GM19397 (cell line): ENCODE measurements around the gene UQCC5.
A peak's percentile ranks its signal among the peaks of the same experiment; 100 is the strongest.

Experiments used
- ATAC-seq: cut with Tn5 transposase; IDR thresholded peaks from one replicate; pipeline ENCODE4 v1.9.1; 2021; ENCODE audit warnings: mild to moderate bottlenecking, moderate library complexity; ENCODE audit not compliant: unreplicated experiment

Gene UQCC5

DNA sequence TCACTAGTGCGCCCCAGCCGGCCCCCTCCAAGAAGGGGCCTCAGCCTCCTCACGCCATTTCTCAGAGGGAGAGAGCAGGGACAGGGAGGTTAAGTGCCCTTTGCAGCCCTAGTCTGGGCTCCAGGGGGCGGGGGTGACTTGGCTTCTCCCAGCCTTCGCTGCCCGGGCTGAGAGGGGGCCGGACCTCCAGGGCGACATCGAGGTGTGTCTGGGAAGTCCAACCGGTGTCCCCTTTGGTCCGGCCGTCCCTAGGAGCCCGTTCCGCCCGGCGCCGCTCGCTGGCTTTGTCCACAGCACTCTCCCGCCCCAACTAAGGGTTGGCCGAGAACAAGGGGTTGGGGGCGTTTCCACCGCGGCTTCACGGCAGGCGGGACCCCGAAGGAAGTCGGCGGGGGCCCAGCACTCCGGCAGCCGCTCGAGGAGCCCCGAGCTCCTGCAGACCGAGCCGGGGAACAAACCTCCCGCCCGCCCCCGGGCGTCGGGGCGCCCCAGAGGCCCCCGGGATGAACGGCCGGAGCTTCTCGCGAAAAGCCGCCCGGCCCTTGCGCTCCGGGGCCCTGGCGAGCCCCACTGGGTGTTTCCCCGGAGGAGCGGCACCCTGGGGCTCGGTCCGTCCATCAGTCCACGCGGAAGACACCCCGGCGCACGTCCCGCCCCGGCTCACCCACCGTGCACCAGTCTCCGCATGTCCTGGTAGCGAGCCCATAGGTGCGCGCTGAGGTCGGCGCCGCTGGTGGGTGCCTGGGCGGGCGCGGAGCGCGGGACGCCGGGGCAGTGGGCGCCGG, 3.4 kb upstream of the UQCC5 start:
- peak; percentile 4 for ATAC-seq

DNA sequence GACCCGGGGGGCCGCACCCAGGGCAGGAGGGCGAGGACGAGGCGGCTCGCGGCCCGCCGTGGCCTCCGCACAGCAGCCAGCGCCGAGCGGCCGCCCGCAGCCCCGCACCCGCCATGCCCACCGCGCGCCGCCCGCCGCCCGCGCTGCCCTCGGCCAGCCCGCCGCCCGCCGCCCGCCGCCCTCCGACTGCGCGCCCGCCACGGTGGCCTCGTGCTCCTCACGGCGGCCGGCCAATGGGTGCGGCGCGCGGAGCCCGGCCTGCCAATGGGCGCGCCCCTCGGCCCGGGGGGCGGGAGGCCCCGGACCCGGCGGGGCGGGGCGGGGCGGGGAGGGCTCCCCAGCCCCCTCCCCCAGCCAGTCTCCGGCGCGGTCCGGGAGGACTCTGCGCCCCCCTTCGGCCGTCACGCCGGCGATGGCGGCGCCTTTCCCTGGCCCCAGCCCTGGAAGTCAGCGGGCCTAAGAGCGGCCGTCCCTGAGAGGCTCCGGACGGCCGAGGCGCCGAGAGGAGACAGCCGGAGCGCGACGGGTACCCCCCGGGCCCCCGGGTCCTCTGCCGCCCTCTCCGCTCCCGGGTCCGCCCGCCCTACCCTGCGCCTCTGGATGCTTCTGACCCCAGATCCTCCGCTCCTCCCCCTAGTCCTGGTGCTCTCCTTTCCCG, 2.7 kb upstream of the UQCC5 start, which contains the start of gene NT5DC2:
NT5DC2 (minus strand) TSS at position 235 of the 658 bp plus-strand sequence; CDS start at position 115, 120 bp downstream.
- ATAC-seq = peak; percentile 31

DNA sequence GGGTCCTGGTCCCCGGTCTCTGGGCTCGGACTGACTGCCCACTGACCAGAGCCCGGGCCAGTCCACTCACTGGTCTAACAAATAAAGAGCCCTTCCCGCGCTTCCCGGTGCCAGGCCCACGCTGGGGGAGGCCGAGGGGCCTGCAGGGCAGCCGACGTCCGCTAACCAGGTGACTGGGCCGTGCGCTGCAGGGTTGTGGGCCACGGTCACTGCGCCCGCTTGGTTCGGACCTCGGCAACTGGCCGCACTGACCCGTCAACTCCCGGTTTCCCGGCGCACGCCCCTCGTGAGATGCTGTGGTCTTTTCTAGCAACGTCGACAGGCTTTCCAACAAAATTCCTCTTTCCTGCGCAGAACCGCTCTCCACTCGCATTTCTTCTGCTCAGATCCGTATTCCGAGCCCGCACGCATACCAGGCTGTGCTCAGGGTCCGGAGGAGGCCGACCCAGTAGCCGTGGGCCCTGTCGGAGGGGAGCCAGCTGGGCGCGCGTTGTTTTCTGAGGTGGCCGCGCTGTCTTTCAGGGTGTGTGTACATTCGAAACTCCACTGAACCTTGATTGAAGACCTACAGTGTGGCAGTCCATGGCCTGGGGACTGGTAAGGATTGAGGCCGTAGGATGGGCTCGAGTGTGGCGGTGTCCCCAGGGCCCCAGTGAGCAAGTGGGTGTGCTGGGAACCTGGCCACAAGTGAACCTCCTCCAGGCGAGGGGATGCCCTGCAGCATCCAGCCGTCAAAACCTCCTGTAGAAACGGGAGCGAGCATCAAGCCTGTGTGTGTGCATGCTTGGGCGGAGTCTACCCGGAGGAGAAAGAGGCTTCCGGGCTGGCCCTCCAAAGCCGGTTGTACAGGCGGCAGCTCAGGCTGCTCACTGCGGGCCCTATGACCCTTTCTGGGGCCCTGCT, 1.9 kb upstream of the UQCC5 start:
- ATAC-seq = no peak

DNA sequence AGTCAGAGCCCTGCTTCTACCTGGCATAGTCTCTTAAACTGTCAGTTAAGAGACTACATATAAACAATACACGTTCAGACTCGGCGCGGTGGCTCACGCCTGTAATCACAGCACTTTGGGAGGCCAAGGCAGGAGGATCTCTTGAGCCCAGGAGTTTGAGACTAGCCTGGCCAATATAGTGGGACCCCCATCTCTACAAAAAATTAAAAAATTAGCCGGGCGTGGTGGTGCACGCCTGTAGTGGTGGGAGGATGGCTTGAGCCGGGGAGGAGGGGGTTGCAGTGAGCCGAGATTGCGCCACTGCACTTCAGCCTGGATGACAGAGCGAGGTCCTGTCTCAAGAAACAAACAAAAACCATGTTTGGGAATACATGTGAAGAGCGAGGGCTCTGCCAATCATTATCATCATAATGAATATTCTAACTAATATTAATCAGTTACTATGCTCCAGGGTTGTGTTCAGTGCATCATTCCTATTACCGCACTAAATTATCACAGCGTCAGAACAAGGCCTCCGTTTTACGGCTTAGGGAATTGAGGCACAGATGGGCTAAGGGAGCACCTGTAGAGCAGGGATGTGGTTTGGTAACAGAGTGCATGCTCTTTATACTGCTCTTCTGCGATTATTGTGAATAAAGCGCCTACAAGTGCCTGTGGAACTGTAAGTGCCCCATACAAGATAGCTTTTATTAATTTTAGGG, 844 bp upstream of the UQCC5 start:
- no peak for ATAC-seq

DNA sequence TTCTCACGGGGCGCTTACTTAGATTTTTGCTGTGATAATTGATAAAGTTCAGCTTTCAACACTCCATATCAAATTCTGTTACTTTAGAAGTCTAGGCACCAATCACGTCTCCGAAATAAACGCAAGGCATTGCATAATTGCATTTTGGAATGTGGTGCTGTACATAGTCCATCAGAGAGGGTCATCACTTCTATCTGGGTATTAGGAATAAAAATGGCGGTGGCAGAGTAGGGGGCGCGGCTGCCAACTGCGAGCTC, 365 bp upstream of the UQCC5 start:
- ATAC-seq = no peak

DNA sequence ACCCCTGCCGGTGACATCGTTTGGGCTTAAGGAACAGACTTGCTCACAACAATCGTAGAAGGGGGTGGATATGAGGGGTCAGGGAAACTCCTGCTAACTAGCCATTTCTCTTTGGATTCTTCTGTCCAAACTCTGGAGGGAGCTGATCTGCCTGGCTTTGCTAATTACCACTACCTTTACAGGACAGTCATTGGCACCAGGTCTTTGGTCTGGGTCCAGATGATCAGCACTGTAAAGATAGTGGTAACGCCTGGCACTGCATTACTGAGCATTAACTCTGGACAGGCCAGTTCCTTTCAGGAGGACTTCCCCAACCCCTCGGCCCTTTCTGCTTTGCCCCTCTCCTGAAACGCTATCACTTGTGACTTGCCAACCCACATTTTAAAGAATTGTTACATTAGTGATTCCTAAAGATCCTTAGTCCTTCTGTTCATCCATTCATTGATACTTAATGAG, 788 bp downstream of the UQCC5 start:
- ATAC-seq = no peak

DNA sequence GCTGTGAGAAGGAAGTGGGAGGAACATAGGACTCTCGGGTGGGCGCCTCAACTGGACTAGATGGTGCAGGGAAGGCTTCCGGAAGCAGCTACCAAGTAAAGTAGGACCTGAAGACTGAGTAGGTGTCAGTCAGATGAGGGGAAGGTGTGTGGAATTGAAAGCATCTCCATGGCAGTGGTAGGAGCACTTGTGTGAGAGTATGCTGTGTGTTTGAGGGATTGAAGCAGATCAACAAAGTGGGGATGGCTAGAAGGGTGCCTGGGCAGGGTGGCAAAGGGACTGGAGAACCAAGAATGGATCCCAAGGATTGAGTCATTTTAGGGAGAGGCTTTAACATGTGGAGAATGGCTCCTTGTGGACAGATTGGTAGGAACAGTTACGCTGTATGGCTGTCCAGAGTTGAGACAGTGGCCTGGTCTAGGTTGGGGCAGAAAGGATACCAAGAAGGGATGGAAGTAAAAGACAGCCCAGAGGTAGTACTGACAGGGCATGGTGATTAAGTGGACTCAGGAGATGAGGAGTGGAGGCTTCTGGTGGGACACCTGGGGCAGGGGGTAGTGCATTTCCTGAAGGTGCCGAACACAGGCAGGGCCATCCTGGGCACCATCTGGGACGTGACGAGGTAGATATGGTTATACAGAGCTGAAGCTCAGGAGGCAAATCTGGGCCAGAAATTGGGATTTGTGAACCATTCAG, 1.5 kb downstream of the UQCC5 start:
- no peak for ATAC-seq

DNA sequence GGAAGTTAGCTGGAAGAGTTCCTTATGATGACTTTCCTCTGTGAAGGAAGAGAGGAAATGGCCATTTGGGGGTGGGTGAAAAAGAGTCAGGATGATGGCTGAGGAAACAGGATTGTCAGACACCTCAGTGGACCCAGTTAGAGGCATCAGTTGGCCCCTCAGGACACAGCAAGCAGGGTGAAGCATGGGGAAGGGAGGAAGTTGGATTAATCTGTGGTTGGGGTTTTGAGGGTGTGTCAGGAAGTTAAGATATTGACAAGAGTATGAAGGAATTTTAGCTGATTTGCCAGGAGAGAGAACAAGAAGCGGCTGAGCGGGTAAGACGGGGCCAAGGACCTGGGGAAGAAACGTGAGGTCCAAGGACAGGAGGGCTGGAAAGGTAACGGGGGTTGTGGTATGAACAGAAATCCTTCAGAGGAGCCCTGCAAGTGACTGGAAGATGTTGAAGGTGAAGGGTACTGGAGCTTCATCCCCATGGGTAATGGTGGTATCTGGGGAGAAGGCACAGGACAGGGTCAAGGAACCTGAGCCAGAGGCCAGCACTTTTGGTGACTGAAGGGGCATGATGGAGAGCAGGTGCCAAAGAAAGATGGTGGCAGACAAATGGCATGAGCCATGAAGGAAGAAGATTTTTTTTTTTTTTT, 2.7 kb downstream of the UQCC5 start:
- ATAC-seq = no peak

DNA sequence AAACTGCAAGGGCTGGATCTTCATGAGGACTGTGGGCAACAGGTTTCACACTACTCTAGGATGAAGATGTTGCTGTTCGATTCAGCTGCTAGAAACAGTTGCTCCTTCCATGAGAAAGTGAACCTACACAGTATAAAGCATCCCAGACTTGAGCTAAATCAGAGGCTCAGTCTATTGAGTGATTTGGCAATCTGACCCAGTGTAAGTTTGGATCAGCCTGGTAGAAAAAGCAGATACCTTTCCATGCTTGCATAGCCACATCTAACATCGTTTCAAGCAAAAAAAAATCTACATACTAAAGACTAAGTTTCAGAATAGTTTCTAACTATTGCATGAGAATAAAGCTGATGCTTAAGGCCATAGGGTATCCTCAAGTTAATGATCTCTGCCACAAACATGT, 4.6 kb downstream of the UQCC5 start:
- ATAC-seq = no peak

DNA sequence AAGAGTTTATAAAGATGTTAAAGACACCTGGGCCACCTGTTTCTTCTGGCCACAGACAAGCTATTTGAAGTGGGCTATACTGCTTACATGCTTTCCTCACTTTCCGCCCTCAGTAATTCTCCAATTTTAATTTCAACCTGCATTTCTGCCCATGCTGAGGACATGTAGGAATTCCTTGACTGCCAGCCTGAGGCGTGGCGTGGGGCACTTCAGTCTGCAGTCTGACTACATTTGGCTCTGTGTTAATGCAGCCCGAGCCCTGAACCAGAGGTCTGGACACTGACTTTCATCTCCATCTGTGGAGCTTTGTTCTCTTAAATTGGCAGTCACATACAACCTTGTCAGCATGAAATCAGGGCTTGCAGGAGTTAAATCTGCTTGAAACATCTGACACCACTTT, 8.5 kb downstream of the UQCC5 start:
- no peak for ATAC-seq

DNA sequence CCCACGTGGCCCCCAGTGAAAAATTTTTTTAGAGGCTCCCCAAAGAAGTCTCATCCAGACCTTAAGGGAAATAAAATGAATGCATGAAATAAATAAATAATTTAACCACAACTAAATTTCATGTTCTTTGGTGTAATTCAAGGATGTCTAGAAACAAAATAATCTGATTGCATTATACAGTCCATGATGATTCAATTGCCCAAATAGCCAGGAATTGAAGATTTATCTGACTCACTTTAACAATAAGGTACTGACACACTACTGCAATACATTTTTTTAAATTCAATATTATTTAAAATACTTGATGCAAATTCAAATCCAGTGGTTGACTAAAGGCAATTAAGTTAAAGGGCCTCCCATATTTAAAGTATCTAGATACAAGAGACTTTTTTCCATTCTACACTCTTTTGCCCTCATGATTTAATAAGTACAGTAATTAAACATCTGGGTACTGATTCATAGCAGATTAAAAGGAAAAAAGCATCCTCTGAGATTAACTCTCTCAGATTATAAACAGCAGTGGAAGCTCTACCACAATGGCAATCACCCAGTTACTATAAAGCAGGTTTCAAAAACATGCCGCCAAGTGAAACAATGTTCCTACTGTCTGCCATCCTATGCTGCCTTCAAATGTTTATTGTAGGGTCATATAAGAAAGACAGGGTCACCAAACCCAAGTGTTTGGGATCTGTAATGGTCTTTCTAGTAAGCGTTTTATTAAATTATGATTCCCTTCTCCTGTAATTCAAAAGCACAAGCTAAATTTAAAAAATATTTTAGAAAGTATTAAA, 9.9 kb downstream of the UQCC5 start:
- no peak for ATAC-seq

DNA sequence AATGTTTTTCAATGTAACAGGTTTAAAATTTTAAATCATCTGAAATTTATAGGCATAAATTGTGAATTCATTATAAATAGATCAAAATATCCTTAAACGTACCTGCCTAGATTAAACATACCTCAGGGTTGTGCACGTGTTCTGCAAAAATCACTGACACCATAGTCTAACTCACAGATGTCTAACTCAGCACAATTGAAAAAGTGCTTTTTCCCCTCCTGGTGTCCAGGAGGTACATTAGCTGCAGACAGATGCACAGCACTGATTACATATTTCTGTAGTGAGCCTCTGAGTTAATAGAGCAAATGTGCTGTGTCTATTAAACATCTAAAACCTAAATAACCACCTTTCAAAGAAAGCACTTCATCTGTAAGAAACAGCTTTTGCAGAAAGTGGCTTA, 10.7 kb downstream of the UQCC5 start:
- no peak for ATAC-seq

DNA sequence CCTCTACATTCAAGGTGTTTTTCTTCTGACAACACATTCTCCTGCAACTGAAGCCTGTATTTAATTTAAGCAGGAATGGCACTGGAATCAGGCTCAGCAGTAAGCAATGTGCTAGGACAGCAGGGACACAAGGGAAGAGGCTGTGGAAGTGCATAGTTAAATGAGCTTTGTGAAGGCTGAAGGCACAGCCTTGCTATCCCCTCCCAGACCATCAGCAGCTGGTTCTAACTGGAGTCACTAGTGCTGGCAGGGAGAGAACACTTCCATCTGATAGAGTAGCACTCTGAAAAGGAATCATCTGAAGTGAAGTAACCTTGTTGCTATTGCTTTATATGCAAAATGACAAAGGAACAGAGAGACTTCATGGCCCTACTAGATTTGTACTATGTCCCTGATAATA, 14.7 kb downstream of the UQCC5 start:
- ATAC-seq = no peak

DNA sequence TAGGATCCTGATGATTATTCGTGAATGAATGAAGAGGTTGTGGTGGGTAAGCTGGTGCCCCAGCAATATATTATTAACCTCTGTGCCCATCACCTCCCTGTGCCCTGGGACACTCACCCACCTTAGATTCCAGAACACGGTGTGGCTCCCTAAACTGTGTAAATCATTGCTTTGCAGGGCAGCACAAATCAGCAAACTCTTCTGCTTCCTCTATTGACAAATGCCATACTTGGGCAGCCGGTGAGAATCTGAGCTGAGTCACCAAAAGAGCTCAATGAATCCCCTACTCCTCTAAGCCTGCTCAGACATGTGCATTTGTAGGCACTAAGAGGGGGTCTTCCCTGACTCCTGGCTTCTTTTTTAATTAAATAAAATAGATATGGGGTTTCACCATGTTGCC, 15.7 kb downstream of the UQCC5 start:
- ATAC-seq = no peak

DNA sequence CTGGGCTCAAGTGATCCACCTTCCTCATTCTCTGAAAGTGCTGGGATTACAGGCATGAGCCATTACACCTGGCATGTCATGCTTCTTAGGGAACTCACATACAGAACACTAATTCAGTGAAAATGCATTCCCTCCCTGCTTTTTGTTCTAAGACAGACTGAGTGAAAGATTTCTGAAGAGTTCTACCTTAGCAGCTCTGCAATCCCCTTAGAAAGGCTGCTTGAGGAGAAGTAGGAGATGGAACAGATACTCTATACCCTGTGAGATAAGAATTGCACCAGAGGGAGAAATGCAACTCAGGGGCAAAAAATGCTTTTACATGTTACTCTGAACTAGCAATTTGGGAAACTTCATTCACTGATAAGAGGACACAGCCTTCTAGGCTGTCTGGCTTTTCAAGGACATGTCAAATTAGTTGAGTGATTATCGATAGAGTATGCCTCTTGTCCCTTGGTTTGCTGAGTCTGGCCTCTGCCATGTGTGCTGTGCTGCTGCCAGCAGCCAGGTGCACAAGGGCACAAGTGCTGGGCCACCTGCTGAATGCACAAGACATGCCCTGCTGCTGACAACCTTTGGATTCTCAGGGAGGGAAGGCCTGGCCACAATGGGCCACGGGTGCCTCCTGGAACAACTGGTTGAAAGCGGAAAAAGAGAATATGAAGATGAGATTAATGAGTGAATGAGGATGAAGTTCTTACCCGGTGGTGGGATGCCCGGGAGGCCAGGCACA, 17.8 kb downstream of the UQCC5 start:
- ATAC-seq = no peak

DNA sequence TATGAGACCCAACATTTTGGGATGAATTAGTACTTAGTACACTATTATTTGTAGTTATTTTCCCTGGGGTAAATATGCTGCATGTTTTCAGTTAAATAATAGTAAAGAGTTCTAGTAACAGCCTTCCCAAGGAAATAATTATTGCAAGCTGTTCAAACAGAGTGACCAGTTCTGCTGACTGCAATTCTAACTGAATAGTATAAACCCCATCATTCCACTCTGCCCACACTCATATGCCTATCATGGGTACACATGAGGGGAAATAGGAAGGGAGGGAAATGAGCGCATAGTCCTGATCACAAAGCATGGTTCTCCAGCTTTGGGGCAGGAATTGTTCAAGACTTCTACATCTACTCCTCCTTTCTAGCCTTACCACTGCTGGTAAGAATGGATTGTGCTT, 18.7 kb downstream of the UQCC5 start:
- ATAC-seq = no peak

DNA sequence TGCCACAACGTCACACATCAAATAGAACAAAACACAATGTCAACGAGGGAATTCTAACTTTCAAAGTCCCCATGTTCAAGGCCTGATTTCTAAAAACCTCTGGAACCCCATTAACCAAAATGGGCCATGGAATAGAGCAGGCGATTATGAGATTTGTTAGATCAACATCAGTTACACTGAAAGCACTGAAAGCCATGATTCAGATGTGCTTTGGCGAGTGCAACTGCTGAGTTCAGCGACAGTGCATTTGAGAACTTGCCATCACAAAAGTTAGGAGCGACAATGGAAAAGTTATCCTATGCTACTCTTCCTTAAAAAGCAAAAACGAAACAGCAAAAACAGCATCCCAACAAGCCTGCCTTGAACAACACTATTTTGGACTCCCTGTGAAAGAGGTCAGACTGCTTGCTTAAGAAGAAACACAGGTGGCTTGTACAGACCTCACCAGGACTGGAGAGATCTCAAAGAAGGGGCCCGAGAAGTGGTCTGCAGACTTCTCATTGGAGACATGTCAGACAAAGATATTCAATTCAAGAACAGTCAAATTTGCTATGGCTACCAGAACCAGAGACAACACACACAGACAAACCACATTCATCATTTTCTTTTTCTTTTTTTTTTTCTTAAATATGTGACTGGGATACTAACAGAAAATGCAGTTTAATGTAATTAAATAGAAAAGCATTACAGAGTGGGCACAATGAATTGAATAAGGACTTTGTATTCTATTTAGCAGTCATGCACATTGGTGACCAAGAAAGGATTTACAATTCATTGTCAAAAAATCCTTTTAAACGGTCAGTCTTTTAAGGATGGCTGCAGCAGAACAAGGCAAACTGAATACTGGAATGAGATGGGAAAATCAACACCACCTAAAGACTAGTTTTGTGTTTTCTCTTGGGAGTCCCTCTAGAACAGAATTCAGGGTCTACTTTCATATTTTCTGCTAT, 20.9 kb downstream of the UQCC5 start:
- ATAC-seq = no peak
